ENCODE data around the gene CMTM4.

CMTM4 gene

GRCh38 chr16:66692341-66692740 is 4.2 kb downstream of the CMTM4 start:
- no peak for TF ChIP-seq RAD21 (IDR thresholded peaks at IDR 0.05; ENCODE audit: low read depth)
- TF ChIP-seq, protein P1, sequence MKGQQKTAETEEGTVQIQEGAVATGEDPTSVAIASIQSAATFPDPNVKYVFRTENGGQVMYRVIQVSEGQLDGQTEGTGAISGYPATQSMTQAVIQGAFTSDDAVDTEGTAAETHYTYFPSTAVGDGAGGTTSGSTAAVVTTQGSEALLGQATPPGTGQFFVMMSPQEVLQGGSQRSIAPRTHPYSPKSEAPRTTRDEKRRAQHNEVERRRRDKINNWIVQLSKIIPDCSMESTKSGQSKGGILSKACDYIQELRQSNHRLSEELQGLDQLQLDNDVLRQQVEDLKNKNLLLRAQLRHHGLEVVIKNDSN (IDR thresholded peaks at IDR 0.05) = no peak
- TF ChIP-seq TAF1 (IDR thresholded peaks at IDR 0.05; ENCODE audit: low read depth) = no peak
- TF ChIP-seq CEBPB (IDR thresholded peaks at IDR 0.05) = no peak
- TF ChIP-seq FOXM1 (IDR thresholded peaks at IDR 0.05; ENCODE audit: borderline replicate concordance, low read depth) = no peak
- no peak for TF ChIP-seq EP300 (IDR thresholded peaks at IDR 0.05; ENCODE audit: borderline replicate concordance)
- no peak for TF ChIP-seq REST (IDR thresholded peaks at IDR 0.05; ENCODE audit: low read depth)
- TF ChIP-seq ZBTB7A (IDR thresholded peaks at IDR 0.05; ENCODE audit: low read depth) = no peak
- no peak for TF ChIP-seq MAX (IDR thresholded peaks at IDR 0.05)

DNA sequence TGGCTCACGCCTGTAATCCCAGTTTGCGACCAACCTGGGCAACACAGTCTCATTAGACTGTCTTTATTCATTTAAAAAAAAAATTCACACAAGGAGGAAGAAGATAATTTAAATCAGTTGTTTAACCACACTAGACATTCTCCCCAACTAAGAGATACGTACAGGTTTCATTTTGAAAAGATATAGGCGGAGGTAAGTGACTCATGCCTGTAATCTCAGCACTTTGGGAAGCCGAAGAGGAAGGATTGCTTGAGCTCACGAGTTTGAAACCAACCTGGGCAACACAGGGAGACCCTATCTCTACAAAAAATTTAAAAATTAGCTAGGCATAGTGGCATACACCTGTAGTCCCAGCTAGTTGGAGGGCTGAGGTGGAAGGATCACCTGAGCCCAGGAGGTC is 5.3 kb downstream of the CMTM4 start:
- no peak for TF ChIP-seq EGR1 (IDR thresholded peaks at IDR 0.05)

DNA sequence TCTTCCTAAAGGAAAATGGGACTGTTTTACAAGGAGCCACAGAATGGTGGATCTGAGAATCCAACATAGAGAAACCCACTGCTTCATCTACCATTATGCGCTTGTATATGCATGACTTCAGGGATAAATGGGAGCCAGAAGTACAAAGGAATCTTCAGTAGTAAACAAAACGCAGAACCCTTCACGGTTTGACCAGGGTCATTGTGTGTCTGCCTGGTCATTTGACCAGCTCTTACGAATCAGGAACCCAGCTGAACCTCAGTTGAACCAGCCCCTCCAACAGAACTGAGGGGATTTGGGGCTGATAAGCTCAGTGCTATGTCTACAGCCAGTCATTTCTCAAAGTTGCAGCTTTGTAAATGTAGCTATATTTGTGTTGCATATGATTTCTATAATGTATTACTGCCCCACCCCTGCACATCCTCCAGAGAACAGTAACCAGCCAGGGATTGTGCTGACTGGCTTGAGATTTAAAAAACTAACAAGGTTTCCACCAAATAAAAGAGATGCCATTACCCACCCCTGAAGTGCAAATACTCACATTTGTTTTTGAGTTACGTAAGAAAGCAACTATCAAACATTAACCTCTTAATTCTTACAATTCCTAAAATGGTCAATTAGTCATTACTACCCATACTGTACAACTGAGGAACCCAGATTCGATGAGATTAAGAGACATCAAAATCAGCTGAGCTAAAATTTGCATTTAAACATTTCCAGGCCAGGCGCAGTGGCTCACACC is 6.3 kb downstream of the CMTM4 start:
- TF ChIP-seq CEBPB (IDR thresholded peaks at IDR 0.05) (no peak), FOXM1 (IDR thresholded peaks at IDR 0.05; ENCODE audit: borderline replicate concordance, low read depth) (no peak)

DNA sequence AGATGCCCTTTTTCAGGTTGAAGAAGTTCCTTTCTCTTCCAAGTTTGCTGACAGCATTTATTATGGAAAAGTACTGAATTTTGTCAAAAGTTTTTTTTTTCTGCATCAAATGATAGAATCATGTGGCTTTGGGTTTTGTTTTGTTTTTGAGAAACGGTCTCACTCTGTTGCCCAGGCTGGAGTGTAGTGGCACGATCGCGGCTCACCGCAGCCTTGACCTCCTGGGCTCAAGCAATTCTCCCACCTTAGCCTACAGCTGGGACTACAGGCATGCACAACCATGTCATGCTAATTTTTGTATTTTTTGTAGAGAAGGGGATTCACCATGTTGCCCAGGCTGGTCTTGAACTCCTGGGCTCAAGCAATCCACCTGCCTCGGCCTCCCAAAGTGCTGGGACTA is 7.3 kb downstream of the CMTM4 start:
- no peak for TF ChIP-seq EGR1 (IDR thresholded peaks at IDR 0.05)

DNA sequence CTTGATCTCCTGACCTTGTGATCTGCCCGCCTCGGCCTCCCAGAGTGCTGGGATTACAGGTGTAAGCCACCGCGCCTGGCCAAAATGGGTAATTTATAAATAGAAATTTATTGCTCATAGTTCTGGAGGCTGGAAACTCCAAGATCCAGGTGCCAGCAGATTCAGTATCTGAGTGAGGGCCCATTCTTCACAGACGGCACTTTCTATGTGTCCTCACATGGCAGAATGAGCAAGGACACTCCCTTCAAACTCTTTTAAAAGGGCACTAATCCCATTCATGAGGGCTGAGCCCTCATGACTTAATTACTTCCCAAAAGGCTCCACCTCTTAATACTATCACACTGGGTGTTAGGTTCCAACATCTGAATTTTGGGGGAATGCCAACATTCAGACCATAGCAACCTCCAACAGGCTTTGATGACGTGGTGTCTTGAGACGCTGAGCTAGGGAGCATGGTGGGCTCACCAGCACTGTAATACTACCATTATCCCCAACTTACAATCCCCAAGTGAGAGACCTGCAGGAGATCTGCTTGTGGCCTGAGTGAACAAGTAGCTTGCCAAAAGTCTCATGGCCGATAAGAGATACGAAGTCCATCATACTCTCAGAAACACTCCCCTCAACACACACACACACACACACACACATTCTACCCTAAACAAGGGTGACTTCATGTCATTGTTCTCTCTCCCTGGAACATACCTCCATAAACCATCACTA is 8.5 kb downstream of the CMTM4 start:
- no peak for TF ChIP-seq TEAD4 (IDR thresholded peaks at IDR 0.05)
- no peak for TF ChIP-seq ZBTB7A (IDR thresholded peaks at IDR 0.05; ENCODE audit: low read depth)
- TF ChIP-seq CEBPB (IDR thresholded peaks at IDR 0.05) = no peak
- no peak for TF ChIP-seq FOXM1 (IDR thresholded peaks at IDR 0.05; ENCODE audit: borderline replicate concordance, low read depth)
- no peak for TF ChIP-seq TCF12 (IDR thresholded peaks at IDR 0.05; ENCODE audit: low read depth)

GRCh38 chr16:66682271-66682670 is 14.3 kb downstream of the CMTM4 start:
- TF ChIP-seq TEAD4 (IDR thresholded peaks at IDR 0.05) (no peak), EP300 (IDR thresholded peaks at IDR 0.05; ENCODE audit: borderline replicate concordance) (no peak), TAF1 (IDR thresholded peaks at IDR 0.05; ENCODE audit: low read depth) (no peak), CEBPB (IDR thresholded peaks at IDR 0.05) (no peak), EGR1 (IDR thresholded peaks at IDR 0.05) (no peak), YY1 (IDR thresholded peaks at IDR 0.05; ENCODE audit: low read depth) (no peak), FOXM1 (IDR thresholded peaks at IDR 0.05; ENCODE audit: borderline replicate concordance, low read depth) (no peak), RAD21 (IDR thresholded peaks at IDR 0.05; ENCODE audit: low read depth) (no peak), ZBTB7A (IDR thresholded peaks at IDR 0.05; ENCODE audit: low read depth) (no peak)
- TF ChIP-seq, protein P1 (IDR thresholded peaks at IDR 0.05) = no peak

GRCh38 chr16:66681676-66682075 is 14.9 kb downstream of the CMTM4 start:
- TF ChIP-seq ZBTB7A (IDR thresholded peaks at IDR 0.05; ENCODE audit: low read depth) (no peak), MAX (IDR thresholded peaks at IDR 0.05) (no peak), YY1 (IDR thresholded peaks at IDR 0.05; ENCODE audit: low read depth) (no peak), RAD21 (IDR thresholded peaks at IDR 0.05; ENCODE audit: low read depth) (no peak), EP300 (IDR thresholded peaks at IDR 0.05; ENCODE audit: borderline replicate concordance) (no peak), TAF1 (IDR thresholded peaks at IDR 0.05; ENCODE audit: low read depth) (no peak), CREB1 (IDR thresholded peaks at IDR 0.05; ENCODE audit: low read depth) (no peak), REST (IDR thresholded peaks at IDR 0.05; ENCODE audit: low read depth) (no peak), NFIC (IDR thresholded peaks at IDR 0.05) (no peak), TCF12 (IDR thresholded peaks at IDR 0.05; ENCODE audit: low read depth) (no peak), FOXM1 (IDR thresholded peaks at IDR 0.05; ENCODE audit: borderline replicate concordance, low read depth) (no peak), CEBPB (IDR thresholded peaks at IDR 0.05) (no peak)
- TF ChIP-seq, protein P1 (IDR thresholded peaks at IDR 0.05) = no peak

All from Ishikawa (cell line).